Mesothelial cell of epicardium (in vitro differentiated cells): ENCODE measurements around the gene ELP5. TPM values are rescaled to one million over a fixed set of nuclear protein-coding genes. Genes with fewer than 3 reads are reported as not detected.

Experiments
- DNase-seq, 2 experiments: peaks; one replicate each; pipeline ENCODE4 v3.0.0; 2021; ENCODE audit warnings: low spot score in 2 of 2; ENCODE audit not compliant: unreplicated experiment in 2 of 2
- H3K27ac Mint-ChIP-seq: 2 replicates; pipeline ENCODE4 v1.8.0; 2021; ENCODE audit warnings: mixed read lengths
- H3K27me3 Mint-ChIP-seq: 2 replicates; pipeline ENCODE4 v1.8.0; 2021; ENCODE audit warnings: low read depth, mixed read lengths
- H3K36me3 Mint-ChIP-seq: 2 replicates; pipeline ENCODE4 v1.8.0; 2021; ENCODE audit warnings: mixed read lengths
- H3K4me1 Mint-ChIP-seq: 2 replicates; pipeline ENCODE4 v1.8.0; 2021; ENCODE audit warnings: mixed read lengths
- H3K4me3 Mint-ChIP-seq: 2 replicates; pipeline ENCODE4 v1.8.0; 2021; ENCODE audit warnings: mild to moderate bottlenecking, moderate library complexity, mixed read lengths
- H3K9me3 Mint-ChIP-seq: 2 replicates; pipeline ENCODE4 v1.8.0; 2021; ENCODE audit warnings: mixed read lengths
- CTCF ChIP-seq: fragments of 200-600 bp; sonication (generic); IDR thresholded peaks from one replicate; pipeline ENCODE4 v1.5.0; 2021; ENCODE audit warnings: antibody characterized with exemption; ENCODE audit not compliant: unreplicated experiment
- total RNA-seq: library from RNA; stranded (reverse); gene quantifications from 3 replicates; pipeline ENCODE4 v1.2.1, GENCODE V29; 2021

The ELP5 gene
- total RNA-seq, 1 donor from 2014 or later = 37.9 TPM

DNA sequence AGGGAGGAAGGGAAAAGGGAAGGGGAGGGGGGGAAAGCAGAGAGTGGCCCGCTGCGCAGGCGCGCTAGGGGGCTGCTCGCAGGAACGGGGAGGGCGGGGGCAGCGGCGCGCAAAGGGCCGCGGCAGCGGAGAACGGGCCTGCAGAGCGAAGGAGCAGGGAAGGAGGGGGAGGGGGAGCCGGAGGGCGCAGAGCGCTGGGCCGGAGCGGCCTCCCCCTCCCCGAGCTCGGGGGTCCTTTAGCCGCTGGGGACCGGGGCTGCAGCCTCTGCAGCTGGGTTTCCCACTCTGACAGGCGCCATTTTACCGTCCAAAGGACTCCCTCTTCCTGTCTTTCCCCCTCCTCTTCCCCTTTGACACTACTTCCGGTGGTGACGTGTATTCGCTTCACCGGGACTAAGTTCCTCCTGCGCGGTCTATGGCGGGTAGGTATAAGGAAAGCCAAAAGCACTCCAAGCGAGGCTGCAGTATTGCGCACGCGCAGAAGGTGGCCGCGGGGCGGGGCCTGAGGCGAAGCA is 297 bp upstream of the ELP5 start, which contains the start of gene CTDNEP1:
Gene CTDNEP1 (minus strand): TSS at position 74 of the 515 bp plus-strand sequence. CDS start 438 bp downstream, outside the sequence.
- no peaks in the 10 kb centered on the region for H3K9me3 Mint-ChIP-seq
- no peak for TF ChIP-seq CTCF
- peaks cover 31% of the 10 kb centered on the region for H3K4me1 Mint-ChIP-seq
- peak within 1 kb of the TSS; percentile 97 for H3K4me3 Mint-ChIP-seq
- H3K27ac Mint-ChIP-seq = peak within 1 kb of the TSS; percentile 100
- DNase-seq = peak; percentile 98 to 100
- H3K27me3 Mint-ChIP-seq = no peaks in the 10 kb centered on the region
- peaks cover 12% of the 10 kb centered on the region for H3K36me3 Mint-ChIP-seq

DNA sequence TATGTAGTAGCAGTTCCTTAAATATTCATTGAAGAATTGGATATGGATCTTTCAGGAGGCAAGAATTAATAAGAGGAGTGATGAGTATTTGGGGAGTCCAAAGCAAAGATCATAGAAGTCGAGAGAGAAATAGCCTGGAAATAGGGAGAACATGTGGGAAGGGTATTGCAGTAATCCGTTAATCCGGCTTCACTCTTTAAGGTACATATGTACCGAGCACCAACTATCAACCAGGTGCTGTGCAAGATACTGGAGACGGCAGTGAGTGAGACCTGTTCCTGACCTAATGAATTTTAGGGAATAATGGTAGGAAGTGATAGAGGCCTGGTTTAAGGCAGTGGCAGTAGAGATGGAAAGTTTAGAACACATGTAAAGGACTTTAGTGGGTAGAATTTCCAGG is 1.1 kb downstream of the ELP5 start:
- peak overlapping the region; percentile 97 for H3K4me3 Mint-ChIP-seq
- TF ChIP-seq CTCF = no peak
- H3K9me3 Mint-ChIP-seq = no peaks in the 10 kb centered on the region
- H3K27me3 Mint-ChIP-seq = no peaks in the 10 kb centered on the region
- H3K4me1 Mint-ChIP-seq = peaks cover 31% of the 10 kb centered on the region
- peak overlapping the region; percentile 100 for H3K27ac Mint-ChIP-seq
- H3K36me3 Mint-ChIP-seq = peaks cover 14% of the 10 kb centered on the region
- DNase-seq = no peak

GRCh38 chr17:7254511-7254910 is 2.5 kb downstream of the ELP5 start:
- Mint-ChIP-seq H3K4me1 (peaks cover 24% of the 10 kb centered on the region), H3K27ac (peak overlapping the region; percentile 16), H3K9me3 (no peaks in the 10 kb centered on the region), H3K27me3 (no peaks in the 10 kb centered on the region), H3K4me3 (peak overlapping the region; percentile 31), H3K36me3 (peaks cover 14% of the 10 kb centered on the region)
- TF ChIP-seq CTCF = no peak
- no peak for DNase-seq

- H3K4me1 Mint-ChIP-seq = peaks cover 16% of the 10 kb centered on the region
- no peak for DNase-seq
- peaks cover 10% of the 10 kb centered on the region for H3K27me3 Mint-ChIP-seq
- peak overlapping the region; percentile 58 for H3K27ac Mint-ChIP-seq
- TF ChIP-seq CTCF = no peak
- no peaks in the 10 kb centered on the region for H3K9me3 Mint-ChIP-seq
- H3K4me3 Mint-ChIP-seq = no peak overlapping the region
- peaks cover 14% of the 10 kb centered on the region for H3K36me3 Mint-ChIP-seq
Observed at GRCh38 chr17:7256766-7257456, 4.9 kb downstream of the ELP5 start.

- no peak for DNase-seq
- Mint-ChIP-seq H3K4me3 (no peak overlapping the region), H3K27ac (no peak overlapping the region), H3K36me3 (peaks cover 14% of the 10 kb centered on the region), H3K27me3 (peaks cover 28% of the 10 kb centered on the region), H3K4me1 (peaks cover 20% of the 10 kb centered on the region), H3K9me3 (no peaks in the 10 kb centered on the region)
- no peak for TF ChIP-seq CTCF
Observed at GRCh38 chr17:7258731-7259554, 6.9 kb downstream of the ELP5 start.
